ENCODE data around the gene GFOD2.
A peak's percentile ranks its signal among the peaks of the same experiment; 100 is the strongest.

Gene GFOD2

DNA sequence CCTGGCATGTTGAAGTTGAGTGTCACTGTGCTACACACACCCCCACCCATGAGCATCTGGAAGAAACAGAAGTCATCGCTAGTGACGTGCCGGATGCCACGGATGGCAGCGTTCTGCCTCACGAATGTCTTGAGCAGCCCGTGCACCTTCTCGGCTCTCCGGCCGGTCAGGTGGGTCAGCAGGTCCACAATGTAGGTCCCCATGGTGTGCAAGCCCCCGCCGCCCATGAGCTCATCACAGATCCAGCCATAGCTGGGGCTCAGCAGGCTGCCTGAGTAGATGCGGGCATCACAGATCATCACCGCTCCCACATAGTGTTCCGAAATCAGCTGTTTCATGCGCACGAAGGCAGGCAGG is 43.6 kb downstream of the GFOD2 start:
- H3K4me3 ChIP-seq (ENCODE audit: low read depth, low read length): no peak overlapping the region
- no peak for DNase-seq (ENCODE audit: low read depth)

DNA sequence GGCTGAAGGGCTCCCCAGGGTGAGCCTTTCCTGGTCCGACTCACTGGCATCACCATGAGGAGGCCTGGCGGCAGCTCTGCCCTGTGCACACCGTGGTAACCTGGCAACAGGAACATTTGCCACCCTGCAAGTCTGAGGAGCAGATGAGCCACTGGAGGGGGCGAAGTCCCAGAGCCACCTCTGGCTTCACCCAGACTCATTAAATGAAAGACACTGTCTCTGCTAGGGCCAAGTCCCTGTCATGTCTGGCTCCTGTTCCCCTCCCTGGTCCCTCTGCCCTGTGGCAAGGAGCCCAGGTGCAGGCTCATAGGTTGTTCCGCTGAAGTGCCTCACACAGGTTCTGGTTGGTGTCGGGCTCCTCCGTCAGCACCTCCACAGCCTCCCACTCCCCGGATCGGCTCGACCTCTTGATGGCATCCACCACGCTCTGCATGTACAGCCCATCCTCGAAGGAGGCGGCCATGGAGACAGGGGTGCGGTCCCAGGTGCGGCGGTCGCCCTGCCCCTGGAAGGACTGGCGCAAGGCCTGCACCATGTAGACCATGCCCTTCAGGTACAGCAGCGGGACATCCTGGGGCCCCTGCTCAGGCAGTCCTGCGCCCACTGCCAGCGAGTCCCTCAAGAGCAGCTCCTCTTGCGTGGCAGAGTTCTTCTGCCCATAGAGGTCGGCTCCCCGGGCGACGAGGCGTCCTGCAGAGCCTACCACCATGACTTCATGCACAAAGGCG is 44.1 kb downstream of the GFOD2 start:
- no peak overlapping the region for H3K4me3 ChIP-seq (ENCODE audit: low read depth, low read length)
- DNase-seq (ENCODE audit: low read depth): no peak

DNA sequence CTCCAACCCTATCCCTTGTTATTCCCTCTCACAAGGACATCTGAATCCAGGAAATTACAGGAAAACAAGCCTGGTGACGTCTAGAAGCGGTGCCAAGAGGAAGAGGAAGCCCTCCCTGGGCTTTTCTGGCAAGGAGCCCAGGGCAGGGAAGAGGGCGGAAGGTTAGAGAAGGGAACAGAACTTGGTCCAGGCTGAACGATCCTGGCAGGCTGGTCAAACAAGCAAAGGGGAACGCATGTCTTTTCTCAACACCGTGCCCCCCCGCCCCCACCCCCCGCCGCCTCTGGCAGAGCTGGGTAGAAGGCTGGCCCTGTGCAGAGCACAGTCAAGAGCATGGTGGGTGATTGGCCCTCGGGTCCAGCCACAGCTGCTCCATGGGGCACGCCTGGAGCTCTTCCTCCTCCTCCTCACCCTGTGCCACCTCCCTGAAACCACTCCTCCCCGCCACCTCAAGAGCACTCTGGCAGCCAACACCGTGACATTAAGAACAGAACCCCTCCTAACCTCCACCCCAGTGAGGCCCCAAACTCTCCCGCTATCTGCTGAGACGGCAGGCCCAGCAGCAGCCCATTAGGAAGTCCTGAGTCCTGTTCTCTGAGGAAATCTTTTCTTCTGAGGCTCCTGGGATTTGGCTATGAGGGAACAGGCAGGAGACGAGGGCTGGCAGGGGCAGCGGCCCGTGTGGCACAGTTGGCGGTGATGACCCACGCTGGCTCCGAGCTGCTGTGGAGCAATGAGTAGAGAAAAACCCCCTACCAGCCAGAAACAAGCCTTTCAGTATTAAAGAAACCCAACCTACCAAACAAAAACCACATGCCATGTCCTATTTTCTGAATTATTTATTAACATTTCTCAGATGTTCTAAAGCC is 45.2 kb downstream of the GFOD2 start:
- no peak for DNase-seq (ENCODE audit: low read depth)
- H3K4me3 ChIP-seq (ENCODE audit: low read depth, low read length): no peak overlapping the region

DNA sequence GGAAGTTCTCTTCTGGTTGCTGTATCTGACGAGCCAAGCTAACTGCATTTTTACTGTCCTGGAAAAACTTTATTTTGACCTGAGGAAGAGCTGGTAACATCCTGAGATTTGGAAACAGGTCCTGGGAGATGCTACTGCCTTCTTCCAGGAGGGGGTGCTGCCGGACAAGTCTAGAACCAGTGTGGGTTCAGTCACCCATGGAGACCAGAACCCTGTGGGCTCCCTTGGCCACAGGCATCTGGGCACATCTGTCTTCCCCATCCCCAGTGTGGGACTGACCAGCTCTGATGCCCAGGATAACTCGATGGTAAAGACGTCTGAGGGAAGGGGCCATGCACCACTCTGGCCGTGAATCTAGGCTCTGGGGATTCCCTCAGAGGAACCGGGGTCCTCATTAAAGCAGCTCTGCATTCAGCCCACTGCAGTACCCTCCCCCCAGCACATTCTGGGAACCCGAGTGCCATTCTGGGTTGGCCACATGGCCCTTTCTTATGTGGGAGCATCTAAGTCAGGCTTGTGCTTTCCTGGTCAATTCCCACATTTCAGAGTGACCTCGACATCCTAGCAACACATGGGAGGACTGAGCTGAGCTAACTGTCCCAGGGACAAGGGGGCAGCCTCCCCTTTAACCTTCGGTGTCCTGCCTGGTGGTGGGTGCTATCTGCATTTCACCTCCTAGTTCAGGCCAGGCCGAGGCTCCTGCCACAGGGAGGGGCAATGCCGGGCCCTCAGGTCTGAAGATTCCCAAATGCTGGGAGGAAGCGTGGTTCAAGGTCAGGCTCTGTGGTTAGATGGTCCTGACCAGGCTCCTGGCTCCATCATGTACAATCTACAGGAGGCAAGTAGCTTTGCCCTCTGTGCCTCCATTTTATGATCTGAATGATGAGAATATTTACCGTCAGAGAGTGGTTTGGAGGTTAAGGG is 46.1 kb downstream of the GFOD2 start:
- DNase-seq (ENCODE audit: low read depth): peak; percentile 22
- H3K4me3 ChIP-seq (ENCODE audit: low read depth, low read length): no peak overlapping the region

DNA sequence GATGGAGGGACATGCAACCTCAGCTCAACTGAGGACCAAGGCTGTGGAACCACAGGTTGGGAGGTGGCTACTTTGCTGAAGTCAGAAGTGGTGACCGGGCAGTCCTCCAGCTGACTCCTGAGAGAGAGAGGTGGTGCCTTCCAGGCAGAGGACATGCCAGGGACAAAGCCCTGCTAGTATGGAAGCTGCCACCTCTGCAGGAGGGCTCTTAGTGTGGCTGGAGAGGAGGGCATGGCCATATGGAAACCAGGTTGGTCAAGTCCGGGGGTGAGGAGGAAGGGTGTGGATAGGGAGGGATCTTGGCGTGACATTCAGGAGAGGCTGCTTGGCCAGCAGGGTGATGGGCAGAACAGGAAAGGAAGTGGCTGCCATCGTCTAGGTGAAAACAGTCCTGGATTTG is 46.8 kb downstream of the GFOD2 start:
- H3K4me3 ChIP-seq (ENCODE audit: low read depth, low read length): no peak overlapping the region
- DNase-seq (ENCODE audit: low read depth): no peak

DNA sequence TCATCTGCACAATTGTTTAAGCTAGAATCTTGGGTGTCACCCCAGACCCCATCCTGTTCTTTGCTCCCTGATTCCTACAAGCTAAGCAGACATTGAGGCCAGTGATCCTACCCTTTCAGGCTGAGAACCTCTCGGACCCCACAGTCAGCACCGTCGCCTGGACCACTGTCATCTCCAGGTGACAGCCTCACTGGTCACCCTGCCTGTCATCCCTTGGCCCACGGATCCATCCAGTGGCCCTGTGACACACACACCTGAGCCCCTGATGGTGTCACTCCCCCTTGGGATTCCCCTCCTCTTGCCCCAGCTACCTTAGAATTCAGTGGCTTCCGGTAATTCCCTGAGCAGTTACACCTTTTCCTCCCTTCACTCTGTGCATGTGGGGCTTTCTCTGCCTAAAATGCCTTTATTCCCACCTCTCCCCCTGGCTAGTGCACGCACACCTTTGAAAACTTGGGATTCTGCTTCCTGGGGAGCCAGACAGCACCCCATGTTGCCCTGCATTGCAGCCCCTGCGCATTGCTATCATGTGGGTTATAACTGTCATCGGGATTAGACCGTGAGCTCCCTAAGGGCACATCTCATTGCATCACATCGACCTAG is 49.5 kb downstream of the GFOD2 start:
- no peak overlapping the region for H3K4me3 ChIP-seq (ENCODE audit: low read depth, low read length)
- DNase-seq (ENCODE audit: low read depth): no peak

DNA sequence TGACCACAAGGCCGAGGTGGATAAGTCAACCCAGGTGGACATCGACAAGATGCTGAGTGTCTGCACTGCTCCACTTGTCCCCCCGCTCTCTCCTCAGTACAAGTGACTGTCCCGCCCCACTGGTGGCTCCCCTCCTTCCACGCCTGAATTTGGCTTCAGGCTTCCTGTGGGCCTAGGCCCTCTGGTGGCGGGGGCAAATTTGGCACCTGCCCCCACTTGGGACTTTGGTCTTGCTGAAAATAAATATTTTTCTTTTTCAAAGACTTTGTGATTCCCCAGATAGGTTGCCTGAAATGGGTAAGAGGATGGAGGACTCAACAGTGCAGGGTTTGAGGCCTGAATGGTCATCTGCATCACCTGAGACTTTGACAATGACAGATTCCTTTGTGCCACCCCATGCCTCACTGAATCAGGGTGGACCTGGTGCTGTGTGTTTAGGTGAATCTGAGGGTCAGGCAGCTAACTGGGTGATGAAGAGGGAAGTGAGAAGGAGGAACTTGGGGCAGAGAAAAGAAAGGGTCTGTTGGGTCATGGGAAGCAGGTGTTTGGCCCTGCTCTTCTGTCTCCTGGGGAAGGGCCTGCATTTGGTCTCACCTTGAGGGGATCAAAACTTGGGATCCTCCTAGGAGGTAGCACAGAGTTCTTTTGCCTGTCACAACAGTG is 50.5 kb downstream of the GFOD2 start:
- no peak for DNase-seq (ENCODE audit: low read depth)
- no peak overlapping the region for H3K4me3 ChIP-seq (ENCODE audit: low read depth, low read length)

DNA sequence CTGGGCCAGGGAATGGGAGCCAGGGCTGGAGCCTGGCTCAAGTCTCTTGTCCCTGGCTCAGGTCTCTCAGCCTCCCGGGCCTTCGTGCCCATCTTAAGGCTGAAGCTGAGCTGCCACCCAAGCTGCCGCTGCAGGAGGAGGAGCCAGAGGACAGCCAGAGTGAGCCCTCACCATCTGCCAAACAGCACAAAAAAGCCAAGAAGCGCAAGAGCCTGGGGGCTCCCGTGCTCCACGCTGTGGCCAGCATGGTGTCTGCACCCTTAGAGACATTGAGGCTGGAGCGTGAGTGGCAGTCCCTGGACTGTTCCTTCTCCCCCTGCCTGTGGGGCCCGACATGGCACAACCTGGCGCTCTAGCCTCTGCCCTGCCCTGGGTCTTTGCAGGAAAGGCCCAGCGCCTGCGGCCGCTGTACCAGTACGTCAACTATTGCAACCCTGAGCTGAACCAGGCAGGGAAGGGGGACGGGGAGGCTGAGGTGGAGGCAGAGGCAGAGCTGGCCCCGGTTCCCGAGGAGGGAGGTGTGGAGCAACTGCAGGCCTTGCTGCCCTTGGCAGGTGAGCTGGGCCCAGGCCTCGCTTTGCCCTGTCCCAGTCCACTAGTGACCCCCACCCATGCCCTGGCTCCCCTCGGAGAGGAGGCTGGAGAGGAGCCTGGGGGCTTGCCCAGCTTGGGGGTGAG is 51.2 kb downstream of the GFOD2 start:
- peak; percentile 68 for DNase-seq (ENCODE audit: low read depth)
- peak overlapping the region; percentile 13 for H3K4me3 ChIP-seq (ENCODE audit: low read depth, low read length)

DNA sequence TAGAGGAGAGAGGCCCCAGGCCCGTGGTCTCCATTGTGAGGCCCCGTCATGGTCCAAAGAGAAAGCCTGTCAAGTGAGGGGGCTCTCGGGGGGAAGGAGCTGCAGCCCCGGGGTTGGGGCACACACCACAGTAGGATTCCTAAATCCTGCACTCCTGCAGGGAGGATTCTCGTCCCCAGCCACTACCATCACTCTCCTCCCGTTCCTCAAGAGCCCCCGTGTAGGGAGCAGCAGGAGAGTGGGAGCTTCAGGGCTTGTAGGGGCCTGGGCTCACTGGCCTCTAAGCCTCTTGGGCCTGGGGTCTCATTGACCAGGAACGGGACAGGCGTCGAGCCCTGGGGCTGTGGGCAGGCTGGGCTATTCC is 51.7 kb downstream of the GFOD2 start:
- H3K4me3 ChIP-seq (ENCODE audit: low read depth, low read length): peak overlapping the region; percentile 67
- no peak for DNase-seq (ENCODE audit: low read depth)

DNA sequence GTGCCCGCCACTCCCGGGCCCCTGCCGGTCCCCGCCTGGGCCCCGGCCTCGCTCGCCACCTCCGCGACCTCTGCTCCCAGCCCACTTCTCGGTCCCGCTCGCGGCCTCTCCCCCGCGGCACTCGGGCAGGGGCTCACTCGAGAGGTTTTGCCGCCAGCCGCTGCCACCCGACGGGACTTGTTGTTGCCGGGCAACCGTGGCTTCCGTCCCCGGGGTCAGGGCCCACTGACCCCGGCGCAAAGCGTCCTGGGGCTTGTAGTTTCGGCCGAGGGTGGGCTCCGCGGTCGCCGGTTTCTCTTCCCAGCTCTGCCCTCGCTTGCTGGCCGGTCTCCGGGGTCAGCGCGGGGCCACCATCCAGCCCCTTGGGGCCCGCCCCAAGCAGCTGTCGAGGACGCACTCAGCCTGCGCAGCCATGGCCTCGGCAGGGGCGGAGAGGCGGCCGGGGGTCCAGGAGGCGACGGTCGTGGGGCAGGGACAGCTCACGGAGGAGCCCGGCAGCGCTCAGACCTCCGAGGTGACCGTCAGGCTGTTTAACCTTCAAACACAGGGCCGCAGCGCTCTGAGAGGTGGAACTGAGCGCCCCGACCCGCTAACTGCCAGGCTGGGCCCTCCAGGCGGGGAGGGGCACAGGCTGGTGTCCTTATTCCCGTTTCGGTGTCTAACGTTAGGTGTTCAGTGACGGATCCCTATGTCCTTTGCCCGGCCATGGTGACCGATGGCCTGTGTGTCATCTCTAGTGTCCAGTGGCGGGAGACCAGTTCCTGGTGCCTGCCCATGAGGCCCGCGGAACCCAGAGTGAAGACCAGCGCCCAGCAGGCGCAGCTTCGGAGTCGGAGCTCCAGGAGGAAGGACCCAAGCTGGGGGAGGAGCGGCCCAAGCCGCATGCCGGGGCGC is 52.3 kb downstream of the GFOD2 start, which contains the start of the genes C16orf86 and ENKD1:
Gene C16orf86, plus strand, starts transcription at position 256 of the 894 bp plus-strand sequence. Its CDS starts 157 bp downstream, at position 413.
Gene ENKD1, minus strand, starts transcription at position 192 of the 894 bp plus-strand sequence. CDS start 308 bp downstream, outside the sequence.
- H3K4me3 ChIP-seq (ENCODE audit: low read depth, low read length): peak within 1 kb of the TSS; percentile 67
- no peak for DNase-seq (ENCODE audit: low read depth)

DNA sequence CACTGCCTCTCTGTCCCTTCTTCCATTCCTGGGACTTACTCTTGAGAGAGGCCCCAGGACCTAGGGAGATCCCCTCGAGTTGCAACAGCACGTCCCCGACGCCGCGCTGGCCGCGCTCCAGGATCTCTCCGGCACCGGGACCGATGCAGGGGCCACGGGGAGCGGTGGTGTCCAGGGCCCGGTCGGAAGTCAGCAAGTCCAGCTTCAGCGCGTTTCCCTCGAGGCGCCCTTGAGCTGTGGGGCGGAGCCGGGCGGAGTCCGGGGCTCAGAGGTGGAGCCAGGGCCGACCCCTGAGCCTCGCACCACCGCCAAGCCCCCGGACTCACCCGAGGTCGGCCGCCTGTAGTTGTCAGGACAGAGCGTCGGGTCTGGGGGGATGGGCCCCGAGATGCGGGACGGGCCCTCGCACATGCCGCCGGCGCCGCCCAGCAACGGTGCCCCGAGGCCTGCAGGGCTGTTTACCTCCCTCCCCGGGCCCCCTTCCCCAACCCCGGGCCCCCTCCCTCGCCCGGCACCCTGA is 53.0 kb downstream of the GFOD2 start:
- H3K4me3 ChIP-seq (ENCODE audit: low read depth, low read length): peak overlapping the region; percentile 67
- no peak for DNase-seq (ENCODE audit: low read depth)

DNA sequence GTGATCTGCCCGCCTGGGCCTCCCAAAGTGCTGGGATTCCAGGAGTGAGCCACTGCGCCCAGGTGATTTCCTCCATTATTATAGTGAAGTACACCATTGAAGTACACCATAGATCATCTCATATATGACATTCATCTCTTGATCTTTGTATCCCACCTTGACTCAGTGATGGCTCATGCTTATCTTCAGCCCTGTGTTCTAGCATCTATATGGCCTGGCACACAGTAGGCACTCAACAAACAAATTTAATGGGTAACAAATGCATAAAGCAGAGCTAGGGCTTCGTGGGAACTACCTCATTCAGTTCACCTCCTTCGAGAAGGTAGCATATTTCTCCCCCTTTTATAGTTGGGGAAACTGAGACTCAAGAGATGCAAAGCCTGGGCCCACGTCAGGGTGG is 53.5 kb downstream of the GFOD2 start:
- H3K4me3 ChIP-seq (ENCODE audit: low read depth, low read length): peak overlapping the region; percentile 67
- DNase-seq (ENCODE audit: low read depth): no peak

DNA sequence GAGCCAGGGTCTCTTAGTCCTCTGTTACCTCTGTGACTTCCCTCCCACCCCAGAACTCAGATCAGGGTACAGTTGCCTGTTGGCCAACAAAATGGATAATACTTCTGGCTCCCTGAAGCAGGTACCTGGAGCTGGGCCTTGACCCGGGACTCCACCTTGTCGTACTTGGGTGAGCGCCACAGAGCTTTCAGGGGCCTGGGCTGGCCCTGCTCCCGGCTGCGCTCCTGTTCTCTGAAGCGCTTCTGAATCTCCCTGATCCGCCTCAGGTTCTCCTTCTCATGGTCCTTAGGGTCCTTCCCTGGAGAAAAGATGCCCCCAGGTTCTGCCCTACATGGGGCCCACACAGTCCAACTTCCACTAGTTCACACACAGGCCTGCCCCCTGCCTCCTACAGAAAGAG is 54.2 kb downstream of the GFOD2 start:
- no peak for DNase-seq (ENCODE audit: low read depth)
- no peak overlapping the region for H3K4me3 ChIP-seq (ENCODE audit: low read depth, low read length)

DNA sequence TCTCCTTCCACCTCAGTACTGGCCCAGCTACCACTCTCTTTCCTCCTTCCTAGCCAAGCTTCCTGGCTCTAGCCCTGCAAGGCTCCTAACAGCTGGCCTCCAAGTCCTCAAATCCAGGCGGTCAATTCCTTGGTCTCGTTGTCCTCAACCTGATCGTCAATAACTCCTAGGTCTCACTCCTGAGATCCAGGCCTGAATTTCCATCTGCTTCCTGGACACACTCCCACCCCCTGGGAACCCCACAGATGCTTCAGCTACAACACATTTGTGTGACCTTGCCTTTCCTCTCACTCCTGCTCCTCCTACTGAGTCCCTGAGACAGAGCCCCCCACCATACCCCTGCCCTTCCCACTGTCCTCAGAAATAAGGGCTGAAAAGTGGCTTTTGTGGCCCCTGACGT is 54.9 kb downstream of the GFOD2 start:
- H3K4me3 ChIP-seq (ENCODE audit: low read depth, low read length): no peak overlapping the region
- no peak for DNase-seq (ENCODE audit: low read depth)

DNA sequence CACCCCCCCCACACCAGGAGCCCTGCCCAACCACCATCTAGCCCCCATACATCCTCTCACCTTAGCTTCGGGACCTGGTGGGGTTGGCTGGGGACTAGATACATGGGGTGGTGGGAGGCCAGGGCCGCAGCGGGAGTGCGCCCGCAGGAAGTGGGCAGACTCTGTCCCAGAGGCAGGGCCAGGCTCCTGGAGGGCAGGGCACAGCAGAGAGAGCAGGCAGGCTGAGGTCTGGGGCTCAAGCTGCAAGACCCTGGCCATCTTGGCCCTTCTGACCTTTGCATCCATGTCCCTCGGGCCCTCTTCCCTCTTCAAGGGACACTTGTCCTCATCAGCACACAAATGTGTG is 55.3 kb downstream of the GFOD2 start:
- no peak for DNase-seq (ENCODE audit: low read depth)
- no peak overlapping the region for H3K4me3 ChIP-seq (ENCODE audit: low read depth, low read length)

DNA sequence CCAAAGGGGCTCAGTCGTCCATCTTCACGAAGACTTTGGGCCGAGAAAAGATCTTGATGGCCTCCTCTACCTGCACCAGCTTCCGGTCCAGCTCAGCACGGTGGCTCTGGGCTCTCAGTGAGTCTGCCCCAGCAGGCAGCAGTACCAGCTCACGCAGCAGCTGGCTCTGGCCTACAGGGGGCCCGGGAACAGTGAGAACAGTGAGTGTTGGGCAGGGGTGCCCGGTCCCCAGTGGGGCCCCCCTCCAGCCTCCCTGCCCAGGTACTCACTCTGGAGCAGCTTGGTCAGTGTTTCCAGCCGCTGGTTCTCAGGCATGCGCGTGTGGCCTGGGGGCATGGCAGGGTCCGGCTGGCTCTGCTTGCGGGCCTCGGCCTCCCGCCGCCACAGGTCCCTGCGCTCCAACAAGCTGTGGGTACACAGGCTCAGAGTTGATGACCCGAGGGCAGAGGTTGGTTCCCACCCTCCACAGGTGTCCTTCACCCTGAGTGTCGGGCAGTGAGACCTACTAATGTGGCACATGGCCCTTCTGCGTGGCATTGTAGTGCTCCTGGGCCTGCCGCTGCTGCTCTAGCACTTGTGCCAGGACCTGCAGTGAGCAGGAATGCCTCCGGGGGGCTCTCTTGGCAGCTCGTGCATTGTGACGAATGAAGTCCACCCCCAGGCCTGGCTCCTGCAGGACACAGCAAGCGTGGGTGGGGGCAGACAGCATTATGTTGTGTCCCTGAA is 55.8 kb downstream of the GFOD2 start:
- no peak for DNase-seq (ENCODE audit: low read depth)
- H3K4me3 ChIP-seq (ENCODE audit: low read depth, low read length): no peak overlapping the region

DNA sequence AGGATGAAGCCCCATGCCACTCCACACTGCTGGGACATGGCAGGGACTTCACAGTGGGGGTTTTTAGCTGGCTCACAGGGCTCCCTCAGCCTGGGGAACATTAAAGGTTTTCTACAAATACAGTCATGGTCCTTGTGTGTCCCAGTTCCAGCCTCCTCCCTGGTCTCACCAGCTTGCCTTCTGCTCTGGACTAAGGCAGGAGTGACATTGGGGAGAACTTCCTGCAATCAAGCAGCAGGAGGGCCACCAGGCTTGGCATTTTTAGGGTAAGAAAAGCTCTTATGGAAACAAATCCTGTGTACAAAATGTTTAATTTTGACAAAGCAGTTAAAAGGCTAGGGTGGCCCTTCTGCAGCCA is 56.5 kb downstream of the GFOD2 start:
- no peak for DNase-seq (ENCODE audit: low read depth)
- no peak overlapping the region for H3K4me3 ChIP-seq (ENCODE audit: low read depth, low read length)

Data from skeletal muscle cell (primary cell).